GM21737 (cell line): ENCODE results near the gene RAB36.
"Not testable (repeated sequence)": the region's sequence is repeated elsewhere in the genome, so short reads cannot be mapped to it uniquely, and the experiment has no call there.

ENCODE experiments used
- ATAC-seq: cut with Tn5 transposase; IDR thresholded peaks from one replicate; pipeline ENCODE4 v1.9.1; 2021; ENCODE audit warnings: mild to moderate bottlenecking, moderate library complexity; ENCODE audit not compliant: unreplicated experiment

The RAB36 gene

DNA sequence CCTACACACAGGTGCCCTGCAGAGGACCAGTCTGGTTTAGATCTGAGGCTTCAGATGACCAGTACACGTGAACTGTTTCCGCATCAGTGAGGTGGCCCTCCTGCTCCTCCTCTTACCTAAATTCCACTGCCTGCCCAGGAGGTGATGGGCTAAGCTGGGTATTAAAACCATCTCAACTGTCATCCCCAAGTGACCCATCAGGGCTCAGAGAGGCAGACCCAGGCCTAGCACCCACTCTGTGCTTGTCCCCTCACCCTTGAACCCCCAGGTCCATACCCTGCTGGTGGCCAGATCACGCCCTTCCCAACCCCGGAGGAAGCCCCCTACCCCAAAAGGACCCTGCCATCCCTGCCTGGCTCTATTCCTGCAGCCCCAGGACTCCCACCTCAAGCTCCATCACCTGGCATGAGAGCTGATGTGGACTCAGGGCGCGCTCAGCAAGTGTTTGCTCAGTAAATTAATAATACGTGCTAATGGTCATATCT, 24.8 kb upstream of the RAB36 start:
- ATAC-seq: no peak

- no peak for ATAC-seq
Observed at GRCh38 chr22:23121000-23121421, 24.3 kb upstream of the RAB36 start.

DNA sequence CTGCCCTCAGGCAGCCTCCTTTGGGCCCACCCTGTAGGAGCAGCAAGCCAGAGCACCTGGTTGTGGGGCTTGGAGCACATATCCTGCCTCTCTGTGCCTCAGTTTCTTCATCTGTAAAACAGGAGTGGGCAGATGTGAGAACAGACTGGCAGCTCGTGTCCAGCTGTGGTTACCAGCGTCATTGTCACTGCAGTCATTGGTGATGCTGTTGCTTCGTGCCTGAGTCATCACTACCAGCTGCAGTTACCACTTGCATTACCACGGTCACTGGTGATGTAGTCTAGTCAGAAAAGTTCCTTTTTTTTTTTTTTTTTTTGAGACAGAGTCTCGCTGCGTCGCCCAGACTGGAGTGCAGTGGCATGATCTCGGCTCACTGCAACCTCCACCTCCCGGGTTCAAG, 23.9 kb upstream of the RAB36 start:
- ATAC-seq: no peak

GRCh38 chr22:23122216-23122957, 22.9 kb upstream of the RAB36 start:
- ATAC-seq: no peak

- ATAC-seq: no peak
Observed at GRCh38 chr22:23122992-23123803, 22.1 kb upstream of the RAB36 start.

DNA sequence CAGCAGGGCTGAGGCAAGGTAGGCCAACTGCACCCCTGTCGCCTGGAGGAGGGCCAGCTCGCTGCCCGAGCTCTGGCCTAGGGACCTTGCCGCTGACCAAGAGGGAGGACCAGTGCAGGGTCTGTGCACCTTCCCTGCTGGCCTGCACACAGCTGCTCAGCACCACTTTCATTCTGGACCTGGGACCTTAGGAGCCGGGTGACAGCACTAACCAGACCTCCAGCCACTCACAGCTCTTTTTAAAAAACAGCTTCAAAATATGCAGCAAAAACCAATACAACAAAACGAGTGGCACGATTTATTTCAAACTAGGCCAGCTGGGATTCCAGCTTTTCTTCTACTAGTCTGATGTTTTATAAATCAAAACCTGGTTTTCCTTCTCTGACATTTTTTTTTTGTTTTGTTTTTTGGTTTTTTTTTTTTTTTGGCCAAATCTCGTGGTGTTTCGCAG, 21.4 kb upstream of the RAB36 start:
- ATAC-seq: no peak

DNA sequence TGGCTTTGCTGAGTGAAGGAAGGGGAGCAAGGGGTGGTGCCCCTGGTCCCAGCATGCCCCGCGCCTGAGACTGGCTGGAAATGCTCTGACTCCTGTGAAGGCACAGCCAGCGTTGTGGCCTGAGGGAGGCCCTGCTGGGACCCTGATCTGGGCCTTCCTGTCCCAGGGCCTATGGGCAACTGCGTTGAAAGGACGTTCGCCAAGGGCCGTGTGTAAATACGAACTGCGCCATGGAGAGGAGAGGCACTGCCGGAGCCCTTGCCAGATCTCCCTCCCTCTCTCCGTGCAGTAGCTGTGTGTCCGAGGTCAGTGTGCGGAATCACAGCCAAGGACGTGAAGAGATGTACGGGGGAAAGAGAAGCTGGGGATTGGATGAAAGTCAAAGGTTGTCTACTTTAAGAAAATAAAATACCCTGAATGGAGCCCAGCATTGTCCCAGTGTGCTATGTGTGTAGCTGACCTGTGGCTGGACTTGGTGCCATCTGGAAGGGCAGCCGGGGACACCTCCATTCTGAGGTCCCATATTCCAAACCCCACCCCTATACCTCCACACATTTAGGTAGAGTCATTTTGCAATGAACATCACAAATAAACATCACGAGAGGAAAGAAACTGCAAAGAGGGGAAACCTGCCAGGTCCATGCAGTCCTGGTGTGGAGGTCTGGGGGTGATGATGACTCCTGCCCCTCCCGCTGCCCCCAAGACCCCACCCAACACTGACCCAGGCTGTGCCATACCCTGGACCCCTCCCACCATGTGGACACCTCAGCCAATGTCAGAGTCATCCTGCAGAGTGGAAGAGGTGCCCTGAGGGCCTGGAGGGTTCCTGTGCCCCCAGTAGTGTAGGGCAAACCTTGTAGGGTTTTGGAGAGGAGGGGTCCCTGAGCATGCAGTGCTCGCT, 20.4 kb upstream of the RAB36 start:
- ATAC-seq: no peak

DNA sequence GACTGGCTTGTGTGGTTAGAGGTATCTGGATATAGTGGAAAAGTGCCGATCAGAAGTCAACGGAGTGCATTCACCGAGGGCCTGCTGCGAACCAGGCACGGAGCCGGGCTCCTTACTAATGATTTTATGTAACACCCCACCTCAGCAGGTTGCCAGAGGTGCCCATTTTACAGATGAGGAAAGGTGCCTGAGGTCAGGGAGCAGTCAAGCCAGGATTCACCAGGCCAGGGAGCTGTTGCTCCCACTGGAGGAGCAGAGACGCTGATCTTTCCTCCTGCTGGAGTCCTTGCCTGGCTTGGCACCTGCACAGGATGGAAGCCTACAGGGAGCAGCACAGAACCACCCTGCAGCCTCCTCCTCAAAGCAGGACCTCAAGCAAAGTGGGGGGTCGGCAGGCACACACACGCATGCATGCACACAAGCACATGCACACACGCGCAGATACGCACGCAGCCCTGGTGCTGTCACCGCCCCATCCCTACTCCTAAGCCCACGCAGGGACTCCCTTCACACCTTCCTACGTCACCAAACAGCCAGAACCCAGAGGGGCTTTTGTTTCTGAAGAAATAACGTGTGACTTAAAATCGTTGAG, 19.7 kb upstream of the RAB36 start:
- ATAC-seq: no peak

- no peak for ATAC-seq
Observed at GRCh38 chr22:23126165-23127054, 18.9 kb upstream of the RAB36 start.

GRCh38 chr22:23127055-23127756, 18.1 kb upstream of the RAB36 start:
- ATAC-seq: no peak

DNA sequence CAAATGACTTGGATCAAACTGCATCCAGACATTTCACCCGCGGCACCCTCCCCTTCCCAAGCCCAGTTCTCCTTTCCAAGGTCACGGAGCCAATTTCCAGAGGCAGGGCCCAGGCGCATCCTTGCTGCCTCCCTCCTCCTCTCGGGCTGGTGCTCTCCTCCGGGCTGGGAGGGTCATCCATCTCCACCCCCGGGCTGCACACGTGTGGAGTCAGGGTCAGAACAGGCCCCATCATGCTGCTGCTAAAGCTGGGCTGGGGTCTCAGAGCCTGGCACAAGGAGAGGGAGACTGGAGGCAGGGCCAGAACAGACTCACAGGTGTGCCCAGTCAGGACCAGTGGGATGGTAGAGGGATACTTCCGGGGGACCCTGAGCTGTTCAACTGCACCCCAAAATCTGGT, 17.5 kb upstream of the RAB36 start:
- no peak for ATAC-seq

DNA sequence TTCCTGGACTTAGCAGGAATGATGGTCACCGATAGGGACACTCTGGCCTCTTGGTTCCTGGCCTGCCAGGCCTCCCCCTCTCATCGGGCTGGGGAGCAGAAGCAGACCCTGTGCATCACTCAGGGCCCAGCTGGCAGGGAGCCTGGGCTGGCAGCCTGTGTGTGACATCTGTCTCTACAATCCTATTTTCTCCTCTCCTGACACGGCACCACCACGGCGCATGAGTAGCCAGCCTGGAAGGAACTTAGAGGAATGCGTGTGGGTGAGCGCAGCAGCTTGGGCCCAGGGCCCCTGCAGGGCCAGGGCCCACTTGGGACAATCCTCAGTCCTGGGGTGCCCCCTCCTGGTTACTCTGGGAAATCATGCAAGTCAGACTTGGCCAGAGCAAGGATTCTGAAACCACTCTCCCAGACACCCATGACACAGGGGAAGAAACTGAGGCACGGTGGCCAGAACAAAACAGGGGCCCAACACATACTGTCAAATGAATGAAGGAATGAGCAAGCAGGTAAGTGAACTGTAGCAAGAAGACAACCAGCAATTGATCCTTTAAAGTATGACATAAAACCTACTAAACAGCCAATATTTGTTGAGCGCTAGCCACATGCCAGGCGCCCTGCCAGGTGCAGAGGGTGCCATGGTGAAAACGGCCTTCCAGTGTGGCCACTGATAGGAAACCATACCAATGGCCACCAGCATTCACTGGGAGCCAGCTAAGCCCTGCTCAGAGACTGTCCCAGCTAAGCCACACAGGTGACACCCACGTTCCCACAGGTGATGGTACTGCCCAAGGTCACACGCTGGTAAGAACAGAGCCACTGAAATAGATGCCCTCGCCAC, 16.8 kb upstream of the RAB36 start:
- ATAC-seq: no peak

- ATAC-seq: no peak
Observed at GRCh38 chr22:23129149-23129548, 16.1 kb upstream of the RAB36 start.

- ATAC-seq: no peak
Observed at GRCh38 chr22:23130697-23131096, 14.6 kb upstream of the RAB36 start.

- no peak for ATAC-seq
Observed at GRCh38 chr22:23131931-23132330, 13.3 kb upstream of the RAB36 start.

DNA sequence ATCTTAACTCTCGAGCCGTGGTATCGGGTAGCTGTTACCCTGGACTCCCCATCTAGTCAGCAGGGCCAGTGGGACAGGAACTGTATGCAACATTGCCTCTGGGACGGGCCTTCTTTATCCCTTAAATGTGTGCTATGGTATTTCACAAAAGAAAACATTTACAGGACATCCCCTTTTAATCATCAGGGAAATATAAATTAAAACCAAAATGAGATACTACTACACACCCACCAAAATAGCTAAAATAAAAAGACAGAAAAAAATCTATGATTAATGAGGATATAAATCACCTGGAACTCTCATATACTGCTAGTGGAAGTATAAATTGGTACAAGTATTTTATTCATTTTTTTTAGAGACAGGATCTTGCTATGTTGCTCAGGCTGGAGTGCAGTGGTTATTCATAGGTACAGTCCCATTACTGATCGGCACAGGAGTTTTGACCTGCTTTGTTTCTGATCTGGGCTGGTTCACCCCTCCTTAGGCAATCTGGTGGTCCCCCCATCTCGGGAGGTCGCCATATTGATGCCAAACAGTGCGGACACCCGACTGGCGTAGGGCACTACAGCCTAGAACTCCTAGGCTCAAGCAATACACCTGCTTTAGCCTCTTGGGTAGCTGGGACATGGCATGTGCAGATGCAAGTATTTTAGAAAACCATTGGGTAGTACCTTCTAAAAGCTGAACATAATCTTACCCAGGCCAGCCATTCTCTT, 12.7 kb upstream of the RAB36 start:
- ATAC-seq: no peak

GRCh38 chr22:23133922-23134321, 11.4 kb upstream of the RAB36 start:
- ATAC-seq: no peak

GRCh38 chr22:23136991-23137390, 8.3 kb upstream of the RAB36 start:
- not testable (repeated sequence) for ATAC-seq
